K562 treated with DMSO at 1 percent for 48 hours (cell line): Measurements from ENCODE around the gene ZNF621. TPM values are rescaled to one million over a fixed set of nuclear protein-coding genes. Genes with fewer than 3 reads are reported as not detected.

Experiments used
- total RNA-seq: library from RNA; unstranded; fragments of 300-600 nt; gene quantifications from 2 replicates; pipeline ENCODE4 v1.2.3, GENCODE V29; 2022; ENCODE audit warnings: low replicate concordance; ENCODE audit errors: extremely low read depth

The ZNF621 gene
- total RNA-seq, result not detected in 2 replicates

DNA sequence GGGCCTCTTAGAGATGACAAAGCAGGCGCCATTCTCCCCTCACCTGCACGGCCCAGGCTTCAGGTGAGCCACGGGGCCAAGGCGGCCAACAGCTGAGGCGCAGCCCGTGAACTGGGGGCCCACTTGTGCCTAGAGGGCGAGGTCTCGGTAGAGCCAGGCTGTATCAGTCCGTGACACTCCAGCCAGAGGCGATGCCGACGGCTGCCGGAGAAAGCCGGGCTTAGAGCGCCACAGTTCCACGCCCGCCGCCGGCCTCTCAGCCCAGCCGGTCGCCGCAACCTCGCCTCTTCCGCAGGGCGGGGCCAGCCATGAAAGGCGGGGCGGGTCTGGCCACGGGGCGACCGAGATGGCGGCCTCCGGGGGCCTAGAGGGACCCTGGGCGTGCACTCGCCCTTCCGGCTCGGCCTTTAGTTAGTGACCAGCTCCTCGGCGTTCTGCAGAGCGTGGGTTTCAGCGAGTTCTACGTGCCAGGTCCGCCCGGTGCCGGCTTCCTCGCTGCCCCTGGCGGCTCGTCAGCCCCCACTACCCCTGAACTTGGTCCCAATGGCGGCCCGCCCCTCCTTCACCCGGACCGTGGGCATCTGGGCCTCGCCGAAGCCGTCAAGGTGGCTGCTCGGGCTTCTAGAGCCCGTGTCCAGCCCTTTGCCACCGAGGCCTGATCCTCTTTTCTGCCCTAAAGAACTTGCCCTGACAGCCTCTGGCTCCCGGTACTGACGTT lies at the start of gene ZNF621:
ZNF621 (plus strand) TSS at position 393 of the 718 bp plus-strand sequence. CDS start 881 bp downstream, outside the sequence.

DNA sequence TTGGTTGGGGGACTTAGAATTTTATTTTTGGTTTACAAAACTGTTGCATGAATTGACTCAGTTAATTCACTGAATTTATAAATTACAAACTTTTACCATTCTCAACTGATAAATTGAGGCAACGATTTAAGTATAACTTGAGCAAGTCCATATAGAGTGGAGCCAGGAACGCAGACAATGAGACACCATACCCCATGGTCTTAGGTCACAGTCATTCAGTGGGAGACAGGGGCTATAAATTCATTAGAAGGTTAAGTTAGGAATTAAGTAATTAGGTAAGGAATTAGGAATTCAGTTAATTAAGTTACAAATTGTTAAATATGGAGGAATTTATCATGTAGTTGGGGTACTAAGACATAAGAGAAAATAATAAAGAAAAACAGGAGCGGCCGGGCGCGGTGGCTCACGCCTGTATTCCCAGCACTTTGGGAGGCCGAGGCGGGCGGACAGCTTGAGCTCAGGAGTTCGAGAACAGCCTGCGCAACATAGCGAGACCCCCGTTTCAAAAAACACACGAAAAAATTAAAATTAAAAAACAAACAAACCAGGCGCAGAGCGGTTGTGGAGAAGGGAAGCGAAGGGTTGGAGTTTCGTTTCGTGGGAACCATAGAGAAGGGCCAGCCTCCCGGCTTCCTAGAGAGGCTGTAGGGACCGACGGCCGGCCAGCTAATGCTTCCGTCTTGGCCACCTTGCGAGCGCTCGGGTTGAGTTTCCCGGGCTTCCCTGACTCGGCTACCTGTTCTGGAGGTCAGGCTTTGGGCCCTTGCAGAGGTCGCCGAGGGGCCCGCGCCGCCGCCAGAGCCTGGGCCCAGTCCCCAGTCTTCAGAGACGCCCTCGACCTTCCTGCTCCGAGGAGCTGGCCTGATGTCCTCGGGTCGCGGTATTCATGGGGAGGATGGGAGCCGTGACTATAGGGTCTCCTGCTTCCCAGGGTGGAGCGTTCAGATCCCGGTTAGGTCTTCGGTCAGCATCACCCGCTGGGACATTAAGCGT lies 48.0 kb upstream of the ZNF621 start, which contains the start of gene ZNF619:
ZNF619 (plus strand) TSS at position 645 of the 993 bp plus-strand sequence. CDS start 858 bp downstream, outside the sequence.

DNA sequence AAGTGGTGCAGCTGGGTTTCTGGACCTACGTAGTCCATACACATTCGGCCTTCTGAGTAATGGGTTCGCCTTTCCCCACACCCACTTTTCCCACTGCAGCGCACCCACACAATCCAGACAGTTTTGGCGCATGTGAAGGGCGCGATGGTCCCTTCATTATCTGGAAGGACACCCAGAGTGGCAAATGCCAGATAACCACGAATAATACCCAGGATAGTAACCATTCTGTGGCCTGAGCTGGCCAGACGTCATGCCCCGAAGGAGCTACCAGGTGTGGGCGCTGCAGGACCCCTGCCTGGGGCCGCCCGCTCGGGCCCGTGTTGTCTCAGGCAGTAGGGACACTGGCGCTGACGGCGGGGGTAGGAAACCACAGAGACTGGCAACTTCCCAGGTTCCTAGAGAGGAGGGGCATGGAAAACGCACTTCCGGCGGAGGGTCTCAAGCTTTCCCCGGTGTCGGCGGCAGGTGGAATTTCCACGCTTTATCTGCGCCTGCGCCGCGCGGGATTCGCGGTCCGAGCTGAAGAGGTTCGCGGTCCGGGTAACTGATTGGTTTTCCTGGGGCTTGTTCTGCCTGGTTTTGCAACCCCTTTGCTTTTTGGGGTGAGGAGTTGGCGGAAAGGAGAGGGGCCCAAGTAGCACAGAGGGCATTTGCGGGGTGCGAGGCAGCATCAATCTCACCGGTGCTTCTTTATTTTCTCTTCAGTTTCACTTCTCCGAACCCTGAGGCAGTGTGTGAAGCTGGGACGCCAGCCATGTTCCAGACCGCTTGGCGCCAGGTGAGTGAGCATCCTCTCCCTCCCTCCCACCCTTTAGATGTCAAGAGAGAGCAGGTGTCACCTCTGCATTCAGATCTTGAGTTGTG lies 18.9 kb upstream of the ZNF621 start, which contains the start of gene ZNF620:
ZNF620 (plus strand) TSS at position 441 of the 864 bp plus-strand sequence; CDS start at position 755, 314 bp downstream.

Other genes with a start within 250 kb of the ZNF621 start
- gene EIF1B, start 215.3 kb upstream of the ZNF621 start, total RNA-seq, result not detected in 2 replicates
- not detected in 2 replicates for gene ENTPD3, start 137.8 kb upstream of the ZNF621 start, total RNA-seq
- gene RPL14, start 67.6 kb upstream of the ZNF621 start, total RNA-seq, result 1,983 and 3,179 TPM in 2 replicates
- not detected in 2 replicates for gene ZNF619, start 47.8 kb upstream of the ZNF621 start, total RNA-seq
- not detected in 2 replicates for gene ZNF620, start 18.9 kb upstream of the ZNF621 start, total RNA-seq